ENCODE data around the gene CCDC7. TPM values are rescaled to one million over a fixed set of nuclear protein-coding genes. Genes with fewer than 3 reads are reported as not detected.
"Not testable (repeated sequence)": the region's sequence is repeated elsewhere in the genome, so short reads cannot be mapped to it uniquely, and the experiment has no call there.

CCDC7 gene
- total RNA-seq, 2 donors from 2014 or later = 25.7 to 29.3 TPM

GRCh38 chr10:32793033-32793432, 347.1 kb downstream of the CCDC7 start:
- no peak for DNase-seq
- ATAC-seq = no peak
- intact Hi-C loops (cut with DNase I) = no loop called here

DNA sequence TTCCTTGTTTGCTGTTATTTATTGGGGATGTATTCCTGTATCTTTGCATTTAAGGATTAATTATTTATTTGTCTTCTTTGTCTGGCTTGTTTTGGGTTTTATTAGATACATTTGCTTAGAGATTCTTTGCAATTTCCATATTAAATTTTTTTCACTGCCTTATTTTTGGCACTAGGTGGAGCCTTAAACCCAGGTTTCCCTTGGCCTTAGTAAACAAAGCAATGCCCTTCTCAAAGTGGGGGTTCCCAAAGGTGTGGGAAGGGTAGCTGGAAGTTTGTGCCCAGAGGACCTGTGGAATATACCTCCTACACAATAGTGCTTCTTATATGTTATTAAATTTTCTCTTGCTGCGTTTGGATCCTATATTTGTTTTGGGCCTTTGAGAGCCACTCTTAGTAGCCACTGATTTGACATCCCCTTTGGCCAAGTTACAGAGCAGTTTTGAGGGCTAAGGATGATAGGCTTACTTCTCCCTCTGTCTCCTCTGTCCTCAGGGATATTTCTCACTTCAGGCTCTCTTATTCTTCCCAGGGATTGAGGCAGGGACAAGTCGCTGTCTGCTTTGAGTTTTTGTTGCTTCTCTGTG, 349.8 kb downstream of the CCDC7 start:
- DNase-seq (no peak), ATAC-seq (no peak)
- intact Hi-C loops (cut with DNase I) = loop anchor here (1.0 to 5.0 kb wide), 2 partner anchors 212 to 213 kb away; no protein-coding TSS in a partner anchor

DNA sequence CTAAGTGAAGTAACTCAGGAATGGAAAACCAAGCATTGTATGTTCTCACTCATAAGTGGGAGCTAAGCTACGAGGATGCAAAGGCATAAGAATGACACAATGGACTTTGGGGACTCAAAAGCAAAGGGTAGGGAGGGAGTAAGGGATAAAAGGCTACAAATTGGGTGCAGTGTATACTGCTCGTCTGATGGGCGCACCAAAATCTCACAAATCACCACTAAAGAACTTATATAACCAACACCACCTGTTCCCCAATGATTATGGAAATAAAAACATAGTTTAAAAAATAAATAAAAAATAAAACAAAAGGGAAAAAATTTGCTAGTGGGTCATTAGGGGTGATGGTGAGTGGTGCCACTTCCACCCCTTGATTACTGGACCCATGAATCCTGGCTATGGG, 351.5 kb downstream of the CCDC7 start:
- intact Hi-C loops (cut with DNase I) = loop anchor here in 1 of 2 donors (5.0 kb wide), 1 partner anchor 210 kb away; no protein-coding TSS in a partner anchor
- not testable (repeated sequence) for DNase-seq

GRCh38 chr10:32846974-32847373, 401.0 kb downstream of the CCDC7 start:
- DNase-seq (no peak), ATAC-seq (no peak)
- intact Hi-C loops (cut with DNase I) = no loop called here

More for the DNA sequence above, 351.5 kb downstream of the CCDC7 start:
- ATAC-seq = not testable (repeated sequence)

GRCh38 chr10:32851301-32851700, 405.4 kb downstream of the CCDC7 start:
- ATAC-seq = no peak
- DNase-seq = no peak
- intact Hi-C loops (cut with DNase I) = no loop called here

DNA sequence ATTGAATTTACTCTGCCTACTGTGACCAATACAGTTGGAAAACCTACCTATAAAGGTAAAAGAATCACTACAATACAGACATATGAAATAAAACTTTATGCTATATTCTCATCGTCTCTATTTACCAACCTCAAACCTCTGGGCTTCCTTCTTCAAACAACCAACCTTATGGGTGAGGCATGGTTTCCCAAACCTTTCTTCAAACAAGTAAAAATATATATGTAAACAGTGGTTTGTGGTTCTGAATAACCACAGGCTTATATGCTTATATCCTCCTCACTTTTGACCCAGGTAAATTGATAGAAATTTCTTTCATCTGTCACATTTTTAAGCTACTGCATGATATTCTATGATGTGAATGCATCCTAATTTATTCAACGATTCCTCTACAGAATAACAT, 408.5 kb downstream of the CCDC7 start:
- no peak for ATAC-seq
- DNase-seq = no peak
- intact Hi-C loops (cut with DNase I) = no loop called here

GRCh38 chr10:32865170-32865569, 419.2 kb downstream of the CCDC7 start:
- ATAC-seq = no peak
- intact Hi-C loops (cut with DNase I) = no loop called here
- no peak for DNase-seq

DNA sequence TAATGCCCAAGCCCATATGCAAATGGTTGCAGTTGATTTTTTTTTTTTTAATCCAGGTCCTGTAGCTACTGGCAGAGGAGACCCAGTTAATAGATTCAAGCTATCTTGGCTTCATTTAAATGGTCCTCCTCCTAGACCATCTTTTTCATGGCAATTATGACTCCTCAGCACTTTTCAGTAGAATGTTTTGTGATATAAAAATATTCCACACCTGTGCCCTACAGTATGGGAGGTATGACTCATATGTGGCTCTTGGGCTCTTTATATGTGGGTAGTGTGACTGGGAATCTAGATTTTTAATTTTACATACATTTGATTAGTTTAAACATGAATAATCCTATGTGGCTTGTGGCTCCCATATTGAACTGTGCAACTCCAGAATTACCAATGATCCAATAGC, 432.0 kb downstream of the CCDC7 start:
- intact Hi-C loops (cut with DNase I) = no loop called here

GRCh38 chr10:32878646-32879045, 432.7 kb downstream of the CCDC7 start:
- intact Hi-C loops (cut with DNase I) = no loop called here

More for the DNA sequence above, 432.0 kb downstream of the CCDC7 start:
- ATAC-seq = no peak
- no peak for DNase-seq

DNA sequence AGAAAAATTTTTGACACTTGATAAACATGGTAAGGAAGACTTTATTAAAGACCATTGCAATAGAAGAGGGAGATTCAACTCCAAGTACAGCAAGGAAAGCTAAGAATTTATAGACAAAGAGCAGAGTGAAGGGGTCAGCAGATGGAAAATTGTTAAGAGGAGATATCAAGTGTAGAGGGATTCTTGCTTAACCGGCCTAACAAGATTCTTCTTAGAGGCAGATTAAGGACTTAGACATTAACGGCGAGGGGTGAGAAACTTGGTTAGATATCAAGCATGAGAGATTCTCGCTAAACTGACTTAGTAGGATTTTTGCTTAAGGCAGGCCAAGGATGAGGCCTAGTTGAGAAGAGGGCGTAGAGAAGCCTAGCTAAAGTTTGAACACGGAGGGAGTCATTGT, 436.1 kb downstream of the CCDC7 start:
- no peak for ATAC-seq
- no peak for DNase-seq

More at GRCh38 chr10:32878646-32879045, 432.7 kb downstream of the CCDC7 start:
- DNase-seq (no peak), ATAC-seq (no peak)

GRCh38 chr10:32887481-32887880, 441.5 kb downstream of the CCDC7 start:
- ATAC-seq = no peak
- intact Hi-C loops (cut with DNase I) = no loop called here
- DNase-seq = no peak

More for the DNA sequence above, 436.1 kb downstream of the CCDC7 start:
- intact Hi-C loops (cut with DNase I) = no loop called here

- intact Hi-C loops (cut with DNase I) = no loop called here
- no peak for ATAC-seq
- DNase-seq = no peak
These were observed 442.4 kb downstream of the CCDC7 start for GRCh38 chr10:32888161-32888927.

DNA sequence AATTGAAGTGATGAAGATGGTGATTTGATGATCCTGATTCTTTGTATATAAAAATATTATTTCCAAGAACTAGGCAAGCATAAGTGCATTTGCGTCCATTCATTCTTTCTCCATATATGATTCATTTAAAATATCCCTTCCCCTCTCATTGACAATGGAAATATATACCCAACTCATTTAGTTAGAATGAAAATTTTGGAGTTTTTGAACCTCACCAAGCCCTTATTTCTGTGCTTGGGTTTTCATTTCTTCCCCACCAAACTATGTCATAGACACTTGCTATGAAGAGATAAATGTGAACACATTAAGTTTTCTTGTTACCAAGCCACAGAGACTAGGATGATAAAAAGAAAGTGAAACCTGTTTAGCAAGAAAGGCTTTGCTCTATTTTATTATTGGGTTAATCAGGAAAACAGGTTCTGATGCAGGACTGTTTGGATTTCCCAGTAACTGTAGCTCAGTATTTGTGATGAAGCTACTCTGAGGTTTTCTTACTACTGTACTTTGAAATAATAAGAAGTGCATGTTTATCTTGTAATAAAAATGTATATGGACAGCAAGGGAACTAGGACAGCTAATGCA, 443.8 kb downstream of the CCDC7 start:
- DNase-seq = no peak
- no peak for ATAC-seq
- intact Hi-C loops (cut with DNase I) = no loop called here

DNA sequence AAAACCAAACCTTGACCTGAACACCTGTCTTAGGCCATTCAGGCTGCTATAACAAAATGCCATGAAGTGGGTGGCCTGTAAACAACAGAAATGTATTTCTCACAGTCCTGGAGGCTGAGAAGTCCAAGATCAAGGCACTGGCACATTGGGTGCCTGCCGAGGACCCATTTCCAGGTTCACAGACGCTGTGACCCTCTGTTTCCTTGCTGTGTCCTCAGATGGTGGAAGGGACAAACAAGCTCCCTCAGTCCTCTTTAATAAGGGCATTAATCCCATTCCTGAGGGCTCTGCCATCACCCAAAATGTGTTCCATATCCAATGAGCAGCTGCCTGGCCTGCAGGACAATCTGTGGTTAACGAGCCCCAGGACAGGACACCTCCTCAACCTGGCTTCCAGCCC, 444.5 kb downstream of the CCDC7 start:
- no peak for DNase-seq
- intact Hi-C loops (cut with DNase I) = no loop called here

DNA sequence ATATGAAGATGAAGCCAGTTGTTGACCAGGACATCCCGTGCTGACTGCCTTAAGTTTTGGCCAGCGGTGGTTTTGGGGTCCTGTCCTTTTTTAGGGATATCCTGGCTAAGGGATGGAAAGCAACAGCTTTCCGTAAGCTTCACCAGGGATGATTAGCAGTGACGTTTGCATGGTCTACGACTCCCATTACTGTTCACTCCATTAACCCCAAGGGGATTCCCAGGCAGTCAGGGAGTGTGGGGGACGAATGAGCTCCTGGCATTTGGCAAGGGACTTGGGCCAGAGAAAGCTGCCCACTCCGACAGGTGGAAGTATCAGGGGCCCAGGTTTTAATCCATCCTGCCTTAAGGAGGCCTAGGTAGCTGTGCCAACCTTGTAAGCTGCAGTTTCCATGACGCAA, 445.3 kb downstream of the CCDC7 start:
- intact Hi-C loops (cut with DNase I) = no loop called here
- no peak for DNase-seq
- no peak for ATAC-seq

More for the DNA sequence above, 444.5 kb downstream of the CCDC7 start:
- no peak for ATAC-seq

GRCh38 chr10:32893434-32893833, 447.5 kb downstream of the CCDC7 start:
- intact Hi-C loops (cut with DNase I) = no loop called here
- ATAC-seq (no peak), DNase-seq (no peak)

DNA sequence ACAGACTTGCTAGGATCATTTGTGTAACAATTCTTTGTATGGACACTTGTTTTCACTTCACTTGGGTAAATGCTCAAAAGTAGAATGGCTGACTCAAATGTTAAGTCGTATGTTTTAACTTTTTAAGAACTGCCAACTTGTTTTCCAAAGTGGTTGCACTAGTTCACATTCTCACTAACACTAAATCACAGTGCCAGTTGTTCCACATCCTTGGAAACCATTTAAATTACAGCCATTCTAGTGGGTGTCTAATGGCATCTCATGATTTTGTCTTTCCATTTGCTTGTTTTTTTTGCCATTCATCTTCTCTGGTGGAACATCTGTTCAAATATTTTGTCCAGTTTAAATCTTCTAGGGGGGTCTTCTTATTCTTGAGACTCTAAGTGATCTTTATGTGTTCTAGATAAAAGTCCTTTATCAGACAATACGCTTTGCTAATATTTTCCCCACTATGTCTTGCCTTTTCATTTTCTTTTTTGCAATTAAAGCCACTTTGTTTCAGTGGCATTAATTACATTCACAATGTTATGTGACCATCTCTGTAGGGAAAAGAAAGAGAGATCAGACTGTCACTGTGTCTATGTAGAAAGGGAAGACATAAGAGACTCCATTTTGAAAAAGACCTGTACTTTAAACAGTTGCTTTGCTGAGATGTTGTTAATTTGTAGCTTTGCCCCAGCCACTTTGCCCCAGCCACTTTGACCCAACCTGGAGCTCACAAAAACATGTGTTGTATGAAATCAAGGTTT, 448.1 kb downstream of the CCDC7 start:
- intact Hi-C loops (cut with DNase I) = no loop called here
- DNase-seq (no peak), ATAC-seq (no peak)

- intact Hi-C loops (cut with DNase I); DNase-seq: not testable (repeated sequence)
These were observed 449.4 kb downstream of the CCDC7 start for GRCh38 chr10:32895200-32895968.

DNA sequence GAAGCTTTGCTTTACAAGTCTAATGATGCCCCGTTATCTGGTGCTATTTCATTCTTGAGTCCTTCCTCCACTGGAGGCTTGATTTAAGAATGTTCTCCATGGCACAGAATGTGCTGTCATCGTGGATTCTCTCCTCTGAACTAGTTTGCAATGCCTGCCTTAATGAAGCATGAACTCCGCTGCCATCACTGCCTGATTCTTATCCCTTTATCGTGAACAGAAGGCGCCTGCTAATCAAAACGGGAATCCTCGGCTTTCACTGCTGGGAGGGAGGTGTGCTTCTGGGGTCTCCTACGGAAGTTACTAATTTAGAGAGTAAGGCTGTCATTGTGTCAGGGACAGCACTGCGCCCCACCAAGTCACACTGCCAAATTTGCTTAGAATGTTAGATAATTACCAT, 455.9 kb downstream of the CCDC7 start:
- intact Hi-C loops (cut with DNase I) = no loop called here
- no peak for DNase-seq
- no peak for ATAC-seq

More at GRCh38 chr10:32895200-32895968, 449.4 kb downstream of the CCDC7 start:
- ATAC-seq = not testable (repeated sequence)
